Cerebellar nuclear complex (tissue), 1 donor: ENCODE measurements around the gene KCNAB3.
"Not testable (repeated sequence)": the region's sequence is repeated elsewhere in the genome, so short reads cannot be mapped to it uniquely, and the experiment has no call there.

Source experiments
- DNase-seq, 2 experiments: peaks; one replicate each; lab custom pipeline; 2025; lab: John Stamatoyannopoulos, UW

The KCNAB3 gene

DNA sequence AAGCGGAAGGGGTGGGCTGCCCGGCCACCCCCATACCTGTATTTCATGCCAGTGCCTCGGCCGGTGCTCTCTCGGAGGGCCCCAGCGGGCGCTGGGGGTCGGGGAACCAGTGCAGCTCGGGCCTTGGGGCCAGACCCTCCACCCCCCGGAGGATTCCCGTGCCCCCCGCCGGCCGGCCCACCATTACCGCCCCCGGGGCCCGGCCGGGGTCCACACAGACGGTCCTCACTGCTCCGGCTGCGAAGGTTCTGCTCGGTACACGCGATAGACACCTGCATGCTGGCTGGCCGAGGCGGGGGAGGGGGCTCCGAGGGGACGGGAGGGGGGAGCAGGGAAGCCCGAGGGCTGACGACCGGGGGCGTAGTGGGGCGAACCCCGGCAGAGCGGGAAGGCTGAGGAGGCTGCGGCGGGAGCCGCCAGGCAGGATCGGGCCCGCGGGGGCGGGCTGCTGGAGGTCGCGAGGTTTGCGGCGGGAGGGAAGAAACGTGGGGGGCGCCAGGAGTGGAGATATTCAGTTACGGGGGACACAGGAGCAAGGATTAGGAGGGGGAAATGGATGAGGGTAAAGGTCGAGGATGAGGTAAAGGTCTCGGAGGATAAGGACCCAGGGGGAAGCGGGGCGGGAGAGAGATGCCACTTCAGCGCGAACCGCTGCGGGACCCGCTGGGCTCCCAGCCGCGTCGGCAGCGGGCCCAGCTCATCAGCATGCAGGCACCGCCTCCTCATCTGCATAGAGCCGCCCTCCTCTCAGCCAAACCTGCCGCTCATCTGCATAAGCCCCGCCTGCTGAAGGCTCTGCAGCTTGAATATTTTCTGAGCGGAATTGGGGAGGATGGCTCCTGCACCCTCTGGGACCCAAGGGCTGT lies at the start of gene KCNAB3:
TSS of gene KCNAB3 (minus strand) at position 699 of the 866 bp plus-strand sequence. CDS start at position 278, 421 bp downstream.
- peak; percentile 8 to 74 for DNase-seq

GRCh38 chr17:7977805-7978204 lies 48.1 kb upstream of the KCNAB3 start:
- DNase-seq: no peak

GRCh38 chr17:7977039-7977438 lies 47.4 kb upstream of the KCNAB3 start:
- no peak for DNase-seq

DNA sequence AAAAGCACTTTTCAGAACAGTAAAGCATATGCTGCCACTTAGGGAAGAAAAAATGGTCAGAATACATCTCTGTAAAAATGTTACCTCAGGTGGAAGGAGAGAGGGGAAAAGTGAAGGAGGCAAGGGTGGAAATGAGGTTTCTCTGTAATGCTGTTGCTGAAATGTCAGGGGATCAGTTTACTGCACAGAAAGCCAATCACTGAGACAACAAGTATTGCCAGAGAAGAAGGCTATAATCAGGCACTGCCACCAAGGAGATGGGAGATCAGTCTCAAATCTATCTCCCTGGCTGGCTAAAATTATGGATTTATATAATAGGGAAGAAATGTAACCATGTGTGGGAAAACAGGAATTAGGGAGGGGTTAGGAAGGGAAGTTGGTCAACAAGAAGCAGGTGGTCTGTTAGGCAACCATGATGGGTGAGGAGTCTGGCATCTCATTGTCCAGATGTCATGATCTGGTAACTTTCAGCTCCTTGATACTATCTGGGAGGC lies 45.0 kb upstream of the KCNAB3 start:
- DNase-seq: no peak

DNA sequence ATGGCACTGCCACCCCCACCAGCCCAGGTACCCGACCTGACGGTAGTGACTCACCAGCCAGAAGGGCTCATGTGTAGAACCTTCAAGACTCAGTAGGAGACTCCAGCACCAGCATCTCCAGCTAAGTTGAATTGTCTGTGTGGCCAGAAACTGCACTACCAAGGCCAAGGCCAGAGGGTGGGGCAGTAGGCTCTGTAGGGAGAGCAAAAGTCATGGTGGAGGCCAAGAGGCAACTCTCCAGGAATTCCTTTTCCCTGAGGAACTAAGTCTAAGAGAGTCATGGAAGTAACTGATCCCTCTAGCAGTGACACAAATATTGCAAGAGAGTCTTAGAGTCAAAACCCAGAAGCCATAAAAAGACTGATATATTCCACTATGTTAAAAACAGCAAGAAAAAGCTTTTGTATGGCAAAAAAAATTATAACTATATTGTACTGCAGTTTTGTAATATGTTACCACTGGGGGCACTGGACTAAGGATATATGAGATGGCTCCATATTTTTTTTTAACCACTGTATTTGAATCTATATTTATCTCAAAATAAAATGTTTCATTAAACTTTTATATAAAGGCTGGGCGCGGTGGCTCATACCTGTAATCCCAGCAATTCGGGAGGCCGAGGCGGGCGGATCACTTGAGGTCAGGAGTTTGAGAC lies 42.6 kb upstream of the KCNAB3 start:
- DNase-seq: no peak

GRCh38 chr17:7971651-7972050 lies 42.0 kb upstream of the KCNAB3 start:
- DNase-seq: no peak

DNA sequence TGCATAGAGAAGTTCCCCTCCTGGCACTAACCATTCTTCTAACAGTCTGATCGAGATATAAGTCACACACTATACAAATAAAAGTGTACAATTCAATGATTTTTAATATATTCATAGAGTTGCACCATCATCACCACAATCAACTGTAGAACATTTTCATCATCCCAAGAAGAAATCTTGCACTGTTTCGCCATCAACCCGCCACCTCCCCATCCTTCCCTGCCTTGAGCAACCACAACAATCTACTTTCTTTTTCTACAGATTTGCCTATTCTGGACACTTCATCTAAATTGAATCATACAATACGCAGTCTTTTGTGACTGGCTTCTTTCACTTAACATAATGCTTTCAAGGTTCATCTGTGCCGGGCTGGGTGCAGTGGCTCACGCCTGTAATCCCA lies 39.8 kb upstream of the KCNAB3 start:
- no peak for DNase-seq

- DNase-seq: no peak
Observed at GRCh38 chr17:7967751-7968150, 38.1 kb upstream of the KCNAB3 start.

DNA sequence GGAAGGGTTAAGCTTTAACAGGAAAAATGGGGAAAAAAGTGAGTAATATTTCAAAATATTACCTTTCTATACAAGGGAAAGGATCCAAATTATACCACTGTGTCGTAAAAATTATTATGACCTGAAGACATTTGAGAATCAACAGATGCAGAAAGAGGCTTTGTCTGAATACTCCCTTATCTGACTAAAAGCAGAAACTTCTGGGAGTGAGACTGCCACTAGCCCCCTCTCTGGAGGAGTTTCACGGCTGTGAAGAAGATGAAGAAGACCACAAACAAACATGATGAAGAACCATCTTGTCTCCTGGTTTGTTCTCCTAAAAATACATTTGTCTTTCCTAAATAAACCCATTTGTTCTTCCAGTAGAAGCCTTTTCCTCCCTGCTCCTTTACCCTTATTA lies 31.8 kb upstream of the KCNAB3 start:
- no peak for DNase-seq

- no peak for DNase-seq
Observed at GRCh38 chr17:7959503-7960253, 30.0 kb upstream of the KCNAB3 start.

- DNase-seq: no peak
Observed at GRCh38 chr17:7956228-7956965, 26.7 kb upstream of the KCNAB3 start.

- no peak for DNase-seq
Observed at GRCh38 chr17:7955414-7956227, 26.0 kb upstream of the KCNAB3 start.

- not testable (repeated sequence) for DNase-seq
Observed at GRCh38 chr17:7953266-7953665, 23.6 kb upstream of the KCNAB3 start.

DNA sequence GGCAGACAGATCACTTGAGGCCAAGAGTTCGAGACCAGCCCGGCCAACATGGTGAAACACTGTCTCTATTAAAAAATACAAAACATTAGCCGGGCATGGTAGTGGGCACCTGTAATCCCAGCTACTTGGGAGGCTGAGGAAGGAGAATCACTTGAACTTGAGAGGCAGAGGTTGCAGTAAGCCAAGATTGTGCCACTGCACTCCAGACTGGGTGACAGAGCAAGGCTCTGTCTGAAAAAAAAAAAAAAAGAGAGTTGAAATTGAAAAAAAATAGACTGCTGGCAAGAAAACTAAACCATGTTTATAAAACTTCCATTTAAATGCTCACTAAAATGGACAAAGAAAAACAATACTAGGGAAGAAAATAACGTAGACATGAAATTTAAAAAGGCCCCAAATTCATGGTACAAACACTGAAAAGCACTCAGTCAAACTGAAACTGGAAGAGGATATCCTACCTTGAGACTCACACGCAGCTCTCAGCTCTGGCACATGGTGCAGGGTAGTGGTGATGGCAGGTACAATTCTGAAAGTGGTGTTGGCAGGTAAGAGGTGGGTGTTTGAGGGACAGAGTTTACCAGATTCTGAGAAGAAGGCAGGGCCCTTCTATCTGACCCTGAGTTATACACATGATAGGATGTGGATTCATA lies 21.6 kb upstream of the KCNAB3 start:
- DNase-seq: no peak

GRCh38 chr17:7950578-7950977 lies 20.9 kb upstream of the KCNAB3 start:
- no peak for DNase-seq

DNA sequence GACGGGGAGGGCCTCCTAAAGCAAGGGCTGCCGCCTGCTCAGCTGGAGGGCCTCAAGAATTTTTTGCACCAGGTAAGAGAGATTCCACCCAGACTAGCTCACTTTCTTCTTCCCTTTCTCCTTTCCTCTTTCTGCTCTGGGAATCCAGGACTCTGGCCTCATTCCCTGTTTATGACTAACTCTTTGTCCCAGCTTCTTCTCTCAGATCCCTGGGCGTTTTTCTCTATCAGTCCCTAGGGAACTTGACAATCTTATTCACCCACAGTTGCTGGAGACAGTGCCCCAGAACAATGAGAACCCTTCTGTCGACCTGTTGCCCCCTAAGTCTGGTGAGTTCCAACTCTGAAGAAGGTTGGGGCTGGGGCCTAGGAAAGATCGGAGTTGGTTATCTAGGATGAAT lies 18.0 kb upstream of the KCNAB3 start:
- no peak for DNase-seq

GRCh38 chr17:7946441-7946840 lies 16.8 kb upstream of the KCNAB3 start:
- no peak for DNase-seq

- no peak for DNase-seq
Observed at GRCh38 chr17:7945651-7946050, 16.0 kb upstream of the KCNAB3 start.

DNA sequence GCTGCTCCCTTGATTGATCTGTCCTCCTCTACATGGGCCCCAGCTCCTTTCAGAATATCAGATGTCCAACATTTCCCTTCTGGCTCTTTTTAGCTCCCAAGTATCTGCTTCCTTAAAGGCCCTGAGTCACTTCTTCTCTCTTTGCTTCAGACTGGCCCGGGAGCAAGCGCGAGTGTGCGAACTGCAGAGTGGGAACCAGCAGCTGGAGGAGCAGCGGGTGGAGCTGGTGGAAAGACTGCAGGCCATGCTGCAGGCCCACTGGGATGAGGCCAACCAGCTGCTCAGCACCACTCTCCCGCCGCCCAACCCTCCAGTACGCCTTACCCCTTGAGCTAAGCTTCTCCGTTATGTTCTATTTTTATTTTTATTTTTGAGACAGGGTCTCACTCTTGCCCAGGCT lies 14.7 kb upstream of the KCNAB3 start:
- no peak for DNase-seq

DNA sequence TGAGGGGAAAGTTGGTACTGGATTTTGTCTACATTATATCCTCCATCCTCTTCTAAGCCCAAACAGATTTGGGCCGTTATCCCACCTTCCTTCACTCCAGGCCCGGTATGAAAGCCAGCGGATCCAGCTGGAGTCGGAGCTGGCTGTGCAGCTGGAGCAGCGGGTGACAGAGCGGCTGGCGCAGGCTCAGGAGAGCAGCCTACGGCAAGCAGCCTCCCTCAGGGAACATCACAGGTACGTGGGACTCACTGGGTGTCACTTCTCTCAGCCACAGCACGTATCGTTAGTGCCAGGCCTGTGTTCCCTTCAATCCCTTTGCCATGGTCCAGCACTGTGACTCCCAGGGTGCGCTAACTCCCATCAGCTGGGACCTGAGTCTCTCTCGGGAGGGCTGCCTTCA lies 13.6 kb upstream of the KCNAB3 start:
- DNase-seq: no peak
